Colon (tissue), 2 donors: ENCODE results near the gene SH3RF1.

ENCODE experiments used
- FAIRE-seq: peaks from 2 replicates; lab custom pipeline; 2012; peaks lifted over from hg19 to GRCh38; lab: Jason Lieb, UNC
- donor health status: control.
- donor health status: control.

The SH3RF1 gene

DNA sequence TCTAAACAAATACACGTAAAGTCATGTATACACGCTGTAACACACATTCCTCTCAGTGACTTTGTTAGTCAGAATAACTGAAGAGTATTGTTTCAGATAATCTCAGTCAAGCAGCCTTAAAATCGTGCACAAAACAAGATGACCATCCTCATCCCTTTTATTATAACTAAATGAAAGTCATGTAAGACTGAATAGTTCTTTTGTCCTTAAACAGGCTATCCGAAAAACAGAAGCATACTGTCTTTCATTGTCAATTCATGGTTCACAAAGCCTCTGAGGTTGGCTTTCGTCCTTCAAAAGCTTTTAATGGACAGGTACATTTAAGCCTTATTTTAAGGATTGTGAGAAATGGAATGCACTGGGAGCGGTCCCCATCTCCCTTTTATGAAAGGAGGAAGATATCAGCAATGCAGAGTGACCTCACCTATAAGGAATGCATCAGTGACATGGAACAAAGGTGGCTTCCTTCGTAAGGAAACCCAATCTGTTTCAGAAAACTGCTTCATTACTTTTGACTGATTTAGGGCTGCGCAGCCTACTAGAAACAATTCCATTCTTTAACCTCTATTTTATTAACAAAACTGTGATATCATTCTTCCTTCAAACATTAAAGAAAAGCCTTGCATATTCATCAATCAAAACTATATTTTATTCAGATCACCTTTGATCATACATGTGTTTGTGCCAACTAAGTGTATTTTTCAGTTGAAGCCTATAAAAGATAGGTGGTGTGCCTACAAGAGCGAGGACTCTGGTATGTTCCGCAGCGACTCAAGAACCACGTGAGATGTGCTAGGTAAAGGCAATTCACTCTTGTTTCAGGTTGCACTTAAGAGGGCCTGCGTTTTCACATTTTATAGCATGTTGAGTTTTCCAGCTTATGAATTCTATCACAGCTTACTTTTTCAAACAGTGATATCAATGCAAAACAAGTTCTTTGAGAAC is 19.2 kb downstream of the SH3RF1 start:
- no peak for FAIRE-seq

DNA sequence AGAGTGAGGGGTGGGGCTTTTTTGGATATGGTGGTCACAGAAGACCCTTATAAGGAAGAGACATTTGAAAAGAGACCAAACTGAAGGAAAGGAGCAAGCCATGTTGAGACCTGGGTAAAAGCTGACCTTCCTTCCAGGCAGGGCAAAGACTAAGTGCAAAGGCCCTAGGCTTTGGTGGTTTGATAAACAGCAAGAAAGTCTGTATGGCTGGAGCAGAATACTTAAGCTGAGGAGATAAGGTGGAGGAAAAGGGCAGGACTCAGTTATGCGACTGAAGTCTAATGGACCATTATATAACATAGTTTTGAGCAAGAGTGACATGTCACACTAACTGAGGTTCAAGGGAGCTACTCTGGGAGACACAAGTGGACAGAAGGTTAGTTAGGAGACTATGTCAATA is 20.0 kb downstream of the SH3RF1 start:
- no peak for FAIRE-seq

DNA sequence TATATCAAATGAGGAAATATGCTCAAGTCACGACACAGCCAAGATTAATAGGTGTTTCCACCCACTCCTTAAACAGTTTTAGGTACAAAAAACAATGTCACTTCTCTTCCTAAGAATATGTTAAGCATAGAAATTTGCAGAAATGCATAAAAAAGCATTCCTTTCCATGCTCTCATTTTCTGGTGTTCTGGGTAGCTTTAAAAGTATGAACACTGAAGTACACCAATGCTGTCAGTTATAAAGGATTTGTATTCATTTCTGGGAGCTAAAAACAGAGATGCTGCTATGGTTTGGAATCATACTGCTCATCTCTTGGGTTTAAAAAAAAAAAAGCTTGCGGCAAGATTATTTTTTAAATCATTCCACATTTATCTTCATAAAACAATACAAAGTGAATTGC is 20.8 kb downstream of the SH3RF1 start:
- no peak for FAIRE-seq

DNA sequence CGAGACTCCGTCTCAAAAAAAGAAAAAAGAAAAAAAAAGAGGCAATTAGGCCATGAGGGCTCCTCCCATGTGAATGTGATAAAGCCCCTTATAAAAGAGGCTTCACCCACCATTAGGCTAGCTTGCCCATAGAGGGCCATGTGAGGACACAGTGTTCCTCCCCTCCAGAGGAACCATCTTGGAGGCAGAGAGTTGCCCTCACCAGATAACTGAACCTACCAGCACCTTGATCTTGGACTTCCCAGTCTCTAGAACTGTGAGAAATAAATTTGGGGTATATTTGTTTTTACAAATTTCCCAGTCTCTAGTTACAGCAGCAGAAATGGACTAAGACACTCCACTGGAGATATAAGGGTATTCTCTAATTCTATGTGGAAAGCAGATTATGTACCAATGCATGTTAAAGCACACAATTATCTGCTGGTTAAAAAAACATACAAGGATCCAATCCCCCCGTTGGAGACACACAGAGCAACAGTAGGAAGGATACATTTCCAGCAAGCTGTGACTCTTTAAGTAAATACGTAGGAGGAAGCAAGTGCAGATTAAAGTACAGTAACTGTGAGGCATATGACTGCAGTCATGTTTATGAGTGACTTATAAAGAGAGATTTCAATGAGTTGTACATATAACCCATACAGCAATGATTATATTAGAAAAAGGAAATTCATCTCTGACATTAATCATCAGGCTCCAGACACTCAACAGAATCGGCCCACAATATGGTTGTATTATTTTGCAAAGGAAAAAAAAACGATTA is 21.4 kb downstream of the SH3RF1 start:
- peak; percentile 65 for FAIRE-seq

DNA sequence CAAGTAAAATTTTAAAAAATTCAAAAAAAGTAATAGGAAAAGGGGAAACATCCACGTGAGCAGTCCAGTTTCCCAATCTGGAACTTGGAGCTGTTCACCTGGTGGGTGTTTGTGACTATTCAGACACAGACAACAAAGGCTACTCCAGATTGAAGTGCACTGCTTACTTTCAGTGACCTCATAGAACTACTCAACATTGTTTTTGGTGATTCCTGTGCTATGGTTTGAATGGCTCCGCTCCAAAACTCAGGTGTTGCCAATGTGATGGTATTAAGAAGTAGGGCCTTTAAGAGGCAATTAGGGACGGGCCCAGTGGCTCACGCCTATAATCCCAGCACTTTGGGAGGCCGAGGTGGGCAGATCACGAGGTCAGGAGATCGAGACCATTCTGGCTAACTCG is 22.1 kb downstream of the SH3RF1 start:
- no peak for FAIRE-seq

DNA sequence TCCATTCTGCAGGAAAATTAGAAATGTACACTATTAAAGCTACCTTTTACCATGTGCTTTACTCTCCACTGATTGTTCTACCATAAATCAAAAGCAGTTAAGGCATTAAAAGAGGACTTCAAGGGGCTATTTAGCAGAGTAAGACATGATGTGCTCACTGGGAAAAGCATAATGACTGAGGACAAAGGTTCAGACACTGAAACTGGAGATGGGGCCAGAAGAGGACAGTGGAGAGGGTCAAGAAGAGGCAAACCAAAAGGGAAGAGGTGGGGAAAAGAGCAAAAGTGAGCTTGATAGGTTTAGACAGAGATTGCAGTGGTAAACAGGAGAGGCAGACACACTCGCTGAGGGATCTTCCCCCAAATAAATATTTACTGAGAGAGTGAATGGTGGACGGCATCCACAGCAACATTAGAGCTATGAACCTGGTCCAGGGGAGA is 23.8 kb downstream of the SH3RF1 start:
- no peak for FAIRE-seq

DNA sequence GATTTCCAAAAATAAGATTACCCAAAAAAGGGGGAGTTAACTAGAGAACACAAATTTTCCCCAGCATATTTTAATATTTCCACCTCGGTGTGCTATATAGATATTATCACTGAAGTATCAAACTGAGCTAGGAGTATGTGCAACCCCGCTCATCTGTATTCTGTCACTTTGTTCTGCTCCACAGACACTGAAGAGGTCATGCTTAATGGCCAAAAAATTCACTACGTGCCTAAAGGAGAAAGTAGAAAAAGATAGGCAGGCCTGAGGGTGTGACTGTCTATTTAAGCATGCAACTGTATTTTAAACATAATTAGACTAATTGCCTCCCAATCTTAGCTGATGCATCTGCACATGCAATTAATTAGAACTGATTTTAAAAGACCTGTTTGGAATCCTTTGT is 24.5 kb downstream of the SH3RF1 start:
- no peak for FAIRE-seq

DNA sequence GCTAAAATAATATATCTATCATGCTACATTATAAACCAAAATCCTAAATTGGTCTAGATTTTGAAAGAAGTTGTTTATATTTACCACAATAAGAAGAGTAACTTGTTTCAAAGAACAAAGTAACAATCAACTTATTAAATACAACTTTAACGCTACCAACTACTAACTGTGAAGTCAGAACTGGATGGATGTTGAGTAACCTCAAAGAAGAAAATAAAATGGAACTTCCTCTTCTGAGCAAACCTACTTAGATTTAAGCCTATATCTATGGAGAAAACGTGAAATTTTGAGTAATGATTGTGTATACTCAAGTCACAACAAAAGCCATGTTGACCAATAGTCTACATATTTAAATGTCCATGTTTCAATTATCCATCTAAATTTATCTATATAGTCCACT is 25.7 kb downstream of the SH3RF1 start:
- no peak for FAIRE-seq

DNA sequence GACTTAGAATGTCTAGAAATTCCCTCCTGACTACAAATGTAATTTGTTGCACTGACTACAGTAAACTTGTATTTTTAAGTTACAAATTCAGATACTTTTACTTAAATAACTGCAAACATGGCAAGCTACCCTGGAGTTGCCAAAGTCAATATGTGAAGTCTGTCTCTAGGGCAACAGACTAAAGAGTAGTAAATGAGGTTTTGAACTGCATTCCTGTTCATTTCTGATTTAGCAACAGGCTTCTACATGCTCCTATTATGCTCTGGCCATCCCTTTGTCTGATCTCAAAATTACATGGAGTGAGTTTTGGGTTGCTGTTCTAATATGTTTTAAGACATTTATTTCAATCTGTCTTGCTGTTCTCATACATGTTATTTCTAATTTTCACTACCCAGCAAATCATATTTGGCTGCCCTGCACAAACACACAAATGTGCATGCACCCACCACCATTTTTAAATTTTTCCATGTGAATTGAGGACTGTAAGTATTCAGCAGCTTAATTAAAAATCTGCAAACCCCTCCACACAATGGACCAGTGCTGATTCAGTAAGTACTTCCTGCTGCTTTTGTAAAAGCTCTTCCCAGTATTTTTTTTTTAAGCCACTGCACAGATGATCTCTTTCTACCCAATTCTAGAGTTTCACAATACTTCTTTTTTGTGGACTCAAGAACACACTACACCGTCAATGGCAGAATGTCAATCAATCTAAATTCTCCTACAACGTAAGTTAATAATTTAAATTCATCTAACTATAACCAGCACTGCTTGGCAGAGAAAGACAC is 26.7 kb downstream of the SH3RF1 start:
- no peak for FAIRE-seq

DNA sequence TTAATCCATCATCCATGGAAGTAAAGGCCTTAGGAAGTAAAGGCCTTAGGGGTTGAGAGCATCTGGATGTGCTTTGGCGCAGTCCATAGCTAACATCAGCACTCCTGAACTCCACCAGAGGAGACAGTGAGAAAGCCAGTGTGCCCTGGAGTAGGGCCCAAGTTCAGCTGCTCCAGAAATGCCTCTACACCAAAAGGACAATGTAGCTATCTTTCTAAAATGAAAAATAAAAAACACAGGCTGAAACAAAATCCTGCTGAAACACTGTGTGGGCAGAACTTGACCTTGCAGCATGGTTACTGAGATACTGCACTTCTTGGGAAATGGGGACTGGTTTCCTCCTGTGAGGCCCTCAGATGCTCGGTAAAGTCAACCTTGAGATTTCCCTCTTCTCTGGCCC is 29.3 kb downstream of the SH3RF1 start:
- no peak for FAIRE-seq

DNA sequence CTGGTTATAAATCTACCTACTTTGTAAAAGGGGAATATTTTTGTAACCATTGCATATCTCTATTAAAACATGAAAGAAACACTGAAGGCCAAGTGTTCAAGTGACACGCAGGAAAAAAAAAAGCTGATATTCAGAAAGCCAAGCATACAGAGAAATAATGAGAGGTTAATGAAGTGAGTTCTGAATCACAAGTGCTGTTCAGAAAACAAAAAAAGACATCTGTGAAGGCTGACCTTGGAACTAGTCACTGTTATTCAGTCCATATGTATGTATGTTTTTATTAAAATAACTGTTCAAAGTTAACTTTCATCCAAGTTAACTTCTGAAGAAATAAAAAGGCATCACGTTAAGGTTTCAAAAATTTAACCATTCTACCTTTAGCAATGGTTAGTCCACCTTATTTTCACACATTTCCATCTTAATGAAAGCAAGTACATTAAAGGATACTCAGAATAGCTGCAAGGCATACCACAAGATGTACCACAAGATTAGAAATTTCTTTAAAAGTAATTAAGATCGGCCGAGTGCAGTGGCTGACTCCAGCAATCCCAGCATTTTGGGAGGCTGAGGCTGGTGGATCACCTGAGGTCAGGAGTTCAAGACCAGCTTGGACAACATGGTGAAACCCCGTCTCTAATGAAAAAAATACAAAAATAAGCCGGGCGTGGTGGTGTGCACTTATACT is 31.4 kb downstream of the SH3RF1 start:
- no peak for FAIRE-seq

DNA sequence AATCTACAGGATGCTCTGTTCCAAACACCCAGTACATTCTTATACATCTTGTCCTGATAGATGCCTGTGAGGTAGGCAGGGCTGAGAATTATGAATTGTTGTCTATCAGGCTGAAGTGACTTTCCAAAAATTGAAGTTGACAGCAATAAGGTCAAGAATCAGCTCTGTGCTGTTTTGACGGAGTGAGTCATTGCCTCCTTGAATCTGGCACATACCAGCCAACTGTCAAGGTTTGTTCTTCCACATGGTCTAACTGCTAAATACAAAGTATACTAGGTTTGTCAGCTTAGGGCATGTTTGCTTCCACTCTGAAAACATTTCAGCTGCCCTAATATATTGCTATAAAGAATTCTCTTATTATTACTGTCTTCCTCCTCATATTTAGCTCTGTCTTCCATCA is 32.3 kb downstream of the SH3RF1 start:
- no peak for FAIRE-seq

DNA sequence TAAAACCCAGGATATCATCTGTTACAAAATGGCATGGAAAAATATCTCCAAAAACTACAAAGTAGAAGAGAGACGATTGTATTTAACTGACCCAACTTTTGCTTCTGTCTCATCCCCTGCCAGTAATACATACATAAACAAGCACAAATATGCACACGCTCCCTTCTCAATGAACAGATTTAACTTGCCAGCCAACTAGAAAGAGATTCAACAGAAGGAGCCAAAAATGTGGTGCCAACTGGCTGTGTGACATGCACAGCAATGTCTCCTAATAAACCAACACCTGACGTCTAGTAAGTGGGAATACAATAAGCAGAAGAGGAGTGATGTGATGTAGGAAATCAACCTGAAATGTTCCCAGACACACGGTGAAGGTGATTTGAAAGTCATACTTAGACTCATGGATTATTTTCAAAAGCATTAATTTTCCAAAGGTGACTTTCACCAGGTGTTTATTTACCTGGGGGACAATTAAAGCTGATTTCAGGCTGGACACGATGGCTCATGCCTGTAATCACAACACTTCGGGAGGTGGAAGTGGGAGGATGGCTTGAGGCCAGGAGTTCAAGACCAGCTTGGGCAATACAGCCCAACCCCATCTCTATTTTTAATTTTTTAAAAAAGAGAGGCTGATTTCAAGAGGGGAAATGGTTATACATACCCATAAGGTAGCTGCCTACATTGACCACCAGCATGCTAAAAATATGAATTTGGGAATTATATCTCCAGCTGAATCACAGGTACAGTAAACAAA is 33.7 kb downstream of the SH3RF1 start:
- FAIRE-seq, result no peak

DNA sequence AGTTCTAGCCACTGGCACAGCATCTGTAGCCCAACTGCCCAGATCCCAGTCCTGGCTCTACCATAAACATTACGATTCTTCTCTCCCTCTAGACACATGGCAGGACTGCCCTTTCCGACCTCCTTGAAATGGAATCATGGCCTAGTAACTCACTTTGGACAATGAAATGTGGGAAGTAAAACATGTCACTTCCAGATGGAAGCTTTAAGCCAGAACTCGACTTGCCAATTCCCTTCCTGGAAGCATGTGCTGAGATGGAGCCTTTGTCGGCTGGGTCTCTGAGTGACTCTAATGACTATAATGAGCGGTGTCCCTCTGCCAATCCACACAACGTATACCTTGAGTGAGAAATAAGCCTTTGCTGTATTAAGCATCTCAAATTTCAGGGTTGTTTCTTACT is 34.7 kb downstream of the SH3RF1 start:
- no peak for FAIRE-seq

DNA sequence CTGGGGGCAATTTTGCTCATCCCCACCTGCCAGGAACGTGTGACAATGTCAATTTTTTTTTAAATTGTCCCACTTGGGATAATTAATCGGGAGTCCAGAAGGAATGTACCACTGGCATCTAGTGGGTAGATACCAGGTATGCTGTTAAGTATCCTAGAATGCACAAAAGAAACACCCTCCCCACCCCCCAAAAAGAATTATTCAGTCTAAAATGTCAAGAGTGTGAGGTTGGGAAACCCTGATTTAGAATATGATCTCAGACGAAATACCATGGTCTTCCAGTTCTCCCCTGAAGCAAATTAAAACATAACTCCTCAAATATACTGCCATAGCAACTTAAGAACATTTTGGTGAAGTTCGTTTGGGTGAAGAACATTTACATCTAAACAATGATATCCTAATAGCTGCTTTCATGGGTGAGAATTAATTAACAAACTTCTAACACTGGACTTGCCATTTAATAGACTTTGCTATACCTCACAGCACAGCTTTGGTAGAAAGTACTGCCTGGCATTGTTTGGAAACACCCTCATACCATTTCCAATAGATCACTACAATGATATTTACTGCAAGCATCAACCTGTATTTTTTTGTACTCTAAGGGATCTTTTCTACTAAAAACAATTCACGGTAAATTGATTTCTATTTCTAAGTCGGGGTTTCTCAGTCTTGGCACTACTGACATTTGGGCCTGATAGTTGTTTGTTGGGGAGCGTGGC is 36.5 kb downstream of the SH3RF1 start:
- FAIRE-seq, result no peak

DNA sequence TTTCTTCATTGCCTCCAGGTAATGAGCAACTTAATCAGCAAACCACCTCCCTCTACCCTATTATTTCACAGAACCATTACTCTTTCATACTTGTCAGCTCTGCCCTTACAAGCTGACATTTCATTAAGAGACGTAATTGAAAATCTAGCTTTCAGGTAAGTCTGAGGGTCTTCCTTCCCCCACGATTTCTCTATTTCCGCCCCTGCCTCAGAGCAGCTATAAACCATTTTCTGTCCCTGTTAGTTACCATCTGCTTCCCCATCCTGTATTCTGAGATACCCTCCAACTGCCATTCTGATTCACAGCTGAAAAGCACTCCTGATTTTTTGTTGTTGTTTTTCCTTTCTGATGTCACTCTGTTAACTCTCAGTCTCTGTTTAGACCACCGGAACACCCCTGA is 37.1 kb downstream of the SH3RF1 start:
- no peak for FAIRE-seq

DNA sequence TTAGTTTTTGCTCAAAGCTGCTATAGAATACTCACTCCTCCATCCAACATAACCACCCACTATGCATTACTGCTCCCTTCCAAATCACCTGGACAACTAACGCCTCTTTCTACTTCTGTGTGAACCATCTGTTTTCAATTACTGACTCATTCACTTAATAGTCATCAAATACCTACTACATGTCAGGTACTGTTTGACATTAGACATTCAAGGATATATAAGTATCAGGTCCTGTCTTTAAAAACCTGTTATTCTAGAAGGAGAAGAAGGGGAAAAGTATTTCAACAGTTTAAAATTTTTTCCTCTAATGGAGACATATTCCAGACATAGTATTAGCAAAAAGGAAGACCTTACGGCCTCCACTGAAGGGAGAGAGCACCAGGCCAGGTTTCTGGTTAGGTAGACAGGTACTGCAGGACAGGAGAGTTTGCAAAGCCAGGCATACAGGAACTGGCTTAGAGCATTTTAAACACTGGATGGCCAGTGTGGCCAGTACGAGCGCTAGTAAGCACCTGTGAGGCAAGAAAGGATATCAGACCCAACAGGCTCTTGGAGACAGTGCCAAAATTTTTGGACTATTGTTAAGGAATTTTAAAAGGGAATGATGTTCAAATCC is 39.0 kb downstream of the SH3RF1 start:
- no peak for FAIRE-seq

DNA sequence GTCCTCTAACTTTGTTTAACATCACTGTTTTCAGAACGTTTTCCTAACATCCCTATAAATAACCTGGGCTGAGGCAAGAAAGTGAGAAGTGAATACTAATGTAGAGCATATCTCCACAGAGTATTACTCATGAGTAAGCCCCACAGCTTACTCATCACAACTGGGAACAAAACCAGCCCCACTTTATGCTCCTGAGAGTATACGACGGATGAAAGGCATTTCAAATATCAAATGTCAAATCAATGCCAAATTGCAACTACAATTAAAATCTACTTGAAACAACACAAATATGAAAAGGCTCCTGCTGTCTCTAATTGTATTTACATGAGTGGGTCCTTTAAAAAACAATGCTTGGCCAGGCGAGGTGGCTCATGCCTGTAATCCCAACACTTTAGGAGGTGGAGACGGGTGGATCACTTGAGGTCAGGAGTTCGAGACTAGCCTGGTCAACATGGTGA is 41.2 kb downstream of the SH3RF1 start:
- FAIRE-seq, result no peak

DNA sequence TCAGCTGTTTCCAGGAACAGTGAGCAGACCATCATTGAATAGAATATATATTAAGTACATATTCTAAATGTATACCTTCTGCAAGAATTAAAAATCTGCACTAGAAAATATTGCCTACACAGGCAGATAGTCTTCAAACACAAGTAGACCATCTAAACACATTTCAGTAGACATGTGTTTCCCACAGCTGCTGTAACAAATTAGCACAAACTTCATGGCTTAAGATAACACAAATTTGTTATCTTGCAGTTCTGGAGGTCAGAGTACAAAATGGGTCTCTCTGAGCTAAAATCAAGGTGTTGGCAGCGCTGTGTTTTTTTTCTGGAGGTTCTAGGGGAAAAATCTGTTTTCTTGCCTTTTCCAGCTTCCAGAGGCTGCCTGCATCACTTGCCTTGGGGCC is 42.7 kb downstream of the SH3RF1 start:
- FAIRE-seq, result no peak

DNA sequence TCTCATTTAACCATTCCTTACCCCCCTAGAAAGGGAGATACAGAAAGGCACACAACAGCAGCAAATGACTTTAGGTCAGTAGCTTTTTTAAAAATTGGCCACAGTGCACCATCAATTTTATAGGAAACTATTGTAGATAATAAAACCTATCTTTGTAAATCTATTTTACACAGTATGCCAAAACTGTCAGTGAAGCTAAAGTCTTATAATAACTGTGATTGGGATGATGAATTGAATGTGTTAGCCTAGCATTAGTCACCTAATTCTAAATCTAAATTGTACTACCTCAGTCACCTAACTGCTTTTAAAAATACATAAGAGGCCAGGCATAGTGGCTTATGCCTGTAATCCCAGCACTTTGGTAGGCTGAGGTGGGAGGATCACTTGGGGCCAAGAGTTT is 44.2 kb downstream of the SH3RF1 start:
- FAIRE-seq, result no peak
